DND-41 (cell line): ENCODE measurements around the gene ERBB4.

ENCODE experiments used
- EZH2 ChIP-seq: IDR thresholded peaks from 3 replicates; pipeline ENCODE4 v1.6.1; 2012; ENCODE audit warnings: borderline replicate concordance, low read depth, mild to moderate bottlenecking, moderate library complexity, low read length, inconsistent platforms; ENCODE audit not compliant: severe bottlenecking
- TF ChIP-seq, protein P1 (sequence below): IDR thresholded peaks from 2 replicates; pipeline ENCODE4 v1.5.1; 2012; ENCODE audit warnings: borderline replicate concordance, low read length, moderate library complexity, mild to moderate bottlenecking; ENCODE audit not compliant: poor library complexity, severe bottlenecking; ENCODE audit errors: extremely low read depth

DNA sequence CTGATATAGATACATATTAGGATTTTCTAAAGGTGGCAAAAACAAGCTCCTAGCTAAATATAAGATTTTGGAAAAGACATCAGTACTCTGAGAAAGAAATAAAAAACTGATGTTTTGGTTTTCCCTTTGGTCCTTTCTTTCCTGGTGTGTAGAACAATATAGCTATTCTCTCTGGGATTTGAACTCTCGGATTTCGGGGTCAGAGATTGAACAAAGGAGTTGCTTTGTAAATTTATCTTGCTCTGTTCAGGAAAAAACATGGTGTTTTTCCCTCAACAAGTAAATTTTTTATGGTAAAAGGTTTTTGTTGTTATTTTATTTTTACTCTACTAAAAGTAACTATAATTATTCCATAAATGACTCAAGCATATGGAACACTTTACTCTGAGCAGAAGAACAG, 889.3 kb downstream of the ERBB4 start:
- TF ChIP-seq, protein P1, sequence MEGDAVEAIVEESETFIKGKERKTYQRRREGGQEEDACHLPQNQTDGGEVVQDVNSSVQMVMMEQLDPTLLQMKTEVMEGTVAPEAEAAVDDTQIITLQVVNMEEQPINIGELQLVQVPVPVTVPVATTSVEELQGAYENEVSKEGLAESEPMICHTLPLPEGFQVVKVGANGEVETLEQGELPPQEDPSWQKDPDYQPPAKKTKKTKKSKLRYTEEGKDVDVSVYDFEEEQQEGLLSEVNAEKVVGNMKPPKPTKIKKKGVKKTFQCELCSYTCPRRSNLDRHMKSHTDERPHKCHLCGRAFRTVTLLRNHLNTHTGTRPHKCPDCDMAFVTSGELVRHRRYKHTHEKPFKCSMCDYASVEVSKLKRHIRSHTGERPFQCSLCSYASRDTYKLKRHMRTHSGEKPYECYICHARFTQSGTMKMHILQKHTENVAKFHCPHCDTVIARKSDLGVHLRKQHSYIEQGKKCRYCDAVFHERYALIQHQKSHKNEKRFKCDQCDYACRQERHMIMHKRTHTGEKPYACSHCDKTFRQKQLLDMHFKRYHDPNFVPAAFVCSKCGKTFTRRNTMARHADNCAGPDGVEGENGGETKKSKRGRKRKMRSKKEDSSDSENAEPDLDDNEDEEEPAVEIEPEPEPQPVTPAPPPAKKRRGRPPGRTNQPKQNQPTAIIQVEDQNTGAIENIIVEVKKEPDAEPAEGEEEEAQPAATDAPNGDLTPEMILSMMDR = no peak
- no peak for TF ChIP-seq EZH2
